SIG-M5 (cell line): ENCODE measurements around the gene EMILIN3.

Experiments
- DNase-seq: peaks from one replicate; lab custom pipeline; 2025; lab: John Stamatoyannopoulos, UW

Gene EMILIN3

GRCh38 chr20:41392295-41392694 is 25.7 kb upstream of the EMILIN3 start:
- no peak for DNase-seq

DNA sequence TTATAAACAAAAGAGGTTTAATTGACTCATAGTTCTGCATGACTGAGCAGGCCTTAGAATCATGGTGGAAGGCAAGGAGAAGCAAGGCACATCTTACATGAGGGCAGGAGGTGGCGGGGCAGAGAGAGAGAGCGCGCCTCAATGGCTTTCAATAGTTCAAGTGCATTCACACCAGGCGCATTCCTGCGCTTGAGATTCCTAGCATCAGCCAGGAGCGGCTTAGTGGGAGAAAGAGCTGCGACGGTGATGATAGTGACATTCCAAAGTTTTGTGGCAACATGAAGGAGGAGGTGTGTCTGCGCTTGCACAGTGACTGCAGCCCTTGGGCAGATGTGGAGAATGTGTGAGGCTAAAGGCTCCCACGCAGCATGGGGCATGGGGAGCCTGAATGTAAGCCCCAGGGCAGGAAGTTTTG is 25.0 kb upstream of the EMILIN3 start:
- no peak for DNase-seq

- DNase-seq: no peak
Observed at GRCh38 chr20:41390889-41391288, 24.3 kb upstream of the EMILIN3 start.

GRCh38 chr20:41387444-41387851 is 20.8 kb upstream of the EMILIN3 start:
- DNase-seq: no peak

DNA sequence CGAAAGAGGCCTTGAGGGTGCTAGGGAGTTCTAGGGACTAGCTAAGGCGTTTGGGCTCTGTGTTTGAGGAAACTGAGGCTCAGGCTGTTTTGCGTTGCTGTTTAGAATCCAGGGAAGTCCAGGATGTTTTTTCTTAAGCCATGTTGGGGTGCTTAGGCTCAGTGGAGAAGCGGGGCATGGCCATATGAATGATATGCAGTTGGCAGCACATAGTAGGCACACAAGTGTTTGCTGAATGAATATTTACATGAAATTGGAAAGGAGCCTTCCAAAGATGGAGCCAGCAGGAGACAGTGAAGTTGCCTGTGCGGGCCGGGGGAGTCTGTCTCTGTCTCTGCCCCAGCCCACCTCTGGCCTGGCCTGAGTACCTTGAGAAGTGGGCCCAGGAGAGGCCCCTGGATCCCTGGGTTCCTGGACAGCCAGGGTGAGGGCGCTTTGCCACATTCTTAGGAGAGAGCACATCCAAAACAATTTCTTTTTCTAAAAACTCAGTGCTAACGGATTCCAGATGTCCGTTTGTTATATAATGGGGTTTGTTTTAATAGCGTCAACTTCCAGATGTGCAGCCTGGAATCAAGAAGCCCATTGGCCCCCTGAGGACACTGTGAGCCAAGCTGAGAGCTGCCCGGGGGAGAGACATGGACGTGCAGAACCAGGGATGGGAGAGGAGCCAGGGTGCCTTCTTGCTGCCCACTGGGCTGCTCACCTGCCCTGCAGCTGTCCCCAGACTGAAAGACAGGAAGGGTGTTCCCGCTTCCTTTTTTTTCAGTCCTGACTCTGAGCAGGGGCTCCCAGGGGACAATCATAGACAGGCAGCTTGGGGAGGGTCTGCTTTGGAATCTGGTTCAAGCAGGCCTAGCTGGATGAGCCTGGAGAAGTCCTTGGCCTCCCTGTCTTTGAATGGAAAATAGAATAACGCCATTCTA is 20.1 kb upstream of the EMILIN3 start:
- DNase-seq: no peak

DNA sequence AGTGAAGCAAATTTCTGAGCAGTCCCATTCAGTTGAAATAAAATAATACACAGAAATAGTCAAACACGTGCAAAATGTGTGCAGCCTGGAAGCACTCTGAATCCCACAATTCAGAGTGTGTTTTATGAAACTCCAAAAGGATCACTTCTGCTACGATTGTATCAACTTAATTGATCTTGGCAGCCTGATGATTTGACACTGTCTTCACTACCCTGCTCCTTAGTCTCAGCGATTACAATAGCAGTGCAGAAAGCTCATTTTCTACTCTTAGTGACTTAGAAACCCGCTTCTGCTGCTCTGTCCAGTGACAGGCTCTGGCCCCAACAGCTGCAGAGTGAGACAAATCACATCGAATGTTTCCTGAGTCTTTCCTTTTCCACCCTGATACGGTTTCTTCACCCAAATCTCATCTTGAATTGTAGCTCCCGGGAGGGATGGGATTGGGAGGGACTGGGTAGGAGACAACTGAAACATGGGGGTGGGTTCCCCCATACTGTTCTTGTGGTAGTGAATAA is 16.2 kb upstream of the EMILIN3 start:
- no peak for DNase-seq

GRCh38 chr20:41380551-41381193 is 14.1 kb upstream of the EMILIN3 start:
- no peak for DNase-seq

DNA sequence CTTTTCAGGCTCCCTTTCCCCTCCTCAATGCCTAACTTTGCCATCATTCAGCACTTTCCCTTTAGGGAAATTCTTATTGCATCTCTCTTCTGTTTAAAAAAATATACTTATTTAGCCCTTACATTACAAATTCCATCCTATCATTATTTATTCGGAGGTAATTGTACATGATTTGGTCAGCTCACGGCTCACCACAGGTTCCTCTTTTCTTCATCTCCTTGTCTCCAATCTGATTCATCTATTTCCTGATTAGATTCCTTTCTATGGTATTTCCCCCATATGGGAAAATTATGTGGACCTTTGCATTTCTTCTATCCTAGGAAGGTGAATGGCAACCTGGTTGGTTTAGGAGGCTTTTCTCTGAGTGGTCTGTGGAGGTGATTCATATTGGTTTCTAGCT is 12.9 kb upstream of the EMILIN3 start:
- DNase-seq: no peak

DNA sequence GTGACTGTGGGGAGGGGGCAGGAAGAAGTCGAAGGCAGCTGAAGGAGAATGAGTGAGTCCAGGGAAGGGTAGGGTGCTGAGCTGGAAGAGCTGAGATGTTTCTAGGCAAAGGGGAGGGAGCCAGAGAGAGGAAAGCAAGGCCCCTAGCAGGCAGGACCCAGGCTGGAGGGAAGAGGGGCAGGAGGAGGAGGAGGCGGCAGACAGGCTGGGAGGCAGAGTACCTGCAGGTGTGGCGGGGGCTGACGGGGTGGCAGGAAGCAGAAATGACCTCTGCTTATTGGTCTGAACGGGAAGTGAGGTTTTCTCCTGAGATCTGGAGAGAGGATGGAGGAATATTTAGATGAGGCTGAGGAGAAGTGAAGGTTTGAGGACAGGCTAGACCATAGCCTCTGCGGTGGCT is 10.7 kb upstream of the EMILIN3 start:
- no peak for DNase-seq

GRCh38 chr20:41376349-41376748 is 9.7 kb upstream of the EMILIN3 start:
- DNase-seq: no peak

GRCh38 chr20:41375846-41376245 is 9.2 kb upstream of the EMILIN3 start:
- no peak for DNase-seq

- DNase-seq: no peak
Observed at GRCh38 chr20:41373931-41374920, 7.6 kb upstream of the EMILIN3 start.

DNA sequence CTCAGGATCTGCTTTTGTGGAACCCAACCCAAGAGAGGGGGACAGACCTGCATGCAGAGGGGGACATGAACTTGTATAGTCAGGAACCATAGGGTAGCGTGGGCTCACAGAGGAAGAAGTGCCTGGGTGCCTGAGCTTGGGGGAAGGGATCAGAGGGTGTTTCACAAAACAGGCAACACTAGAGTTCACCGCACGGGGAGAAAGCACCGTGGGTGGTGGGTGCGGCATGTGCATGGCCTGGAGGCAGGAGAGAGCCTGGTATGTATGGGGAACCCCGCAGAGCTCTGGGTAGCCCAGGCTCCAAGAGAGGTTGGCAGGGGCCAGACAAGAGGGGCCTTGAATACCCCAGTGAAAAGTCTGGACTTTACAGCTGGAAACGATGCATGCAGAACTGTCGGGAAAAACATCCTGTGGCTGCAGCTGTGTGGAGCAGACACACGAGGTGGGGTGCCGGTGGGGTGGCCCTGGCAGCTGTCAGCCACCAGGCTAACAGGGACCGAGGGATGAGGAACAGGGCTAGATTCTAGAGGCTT is 6.7 kb upstream of the EMILIN3 start:
- DNase-seq: no peak

- DNase-seq: no peak
Observed at GRCh38 chr20:41371371-41371770, 4.8 kb upstream of the EMILIN3 start.

DNA sequence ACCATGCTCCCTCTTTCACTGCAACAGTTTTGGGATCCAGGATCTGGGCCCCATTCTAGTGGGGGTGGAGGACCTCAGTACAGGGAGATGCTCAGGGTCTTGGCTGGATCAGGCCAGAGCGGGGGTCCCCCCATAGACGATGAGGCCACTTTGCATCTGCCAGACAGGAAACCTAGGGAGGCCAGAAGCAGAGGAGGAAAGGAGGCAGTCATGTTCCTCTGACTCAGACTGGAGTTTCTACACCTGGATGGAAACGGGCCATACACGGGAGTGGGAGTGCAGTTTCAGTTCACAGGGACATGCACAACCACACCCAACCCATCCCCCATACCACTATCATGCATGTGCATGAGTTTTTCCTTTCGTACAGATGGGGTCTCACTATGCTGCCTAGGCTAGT is 3.6 kb upstream of the EMILIN3 start:
- no peak for DNase-seq

GRCh38 chr20:41369673-41370072 is 3.1 kb upstream of the EMILIN3 start:
- no peak for DNase-seq

DNA sequence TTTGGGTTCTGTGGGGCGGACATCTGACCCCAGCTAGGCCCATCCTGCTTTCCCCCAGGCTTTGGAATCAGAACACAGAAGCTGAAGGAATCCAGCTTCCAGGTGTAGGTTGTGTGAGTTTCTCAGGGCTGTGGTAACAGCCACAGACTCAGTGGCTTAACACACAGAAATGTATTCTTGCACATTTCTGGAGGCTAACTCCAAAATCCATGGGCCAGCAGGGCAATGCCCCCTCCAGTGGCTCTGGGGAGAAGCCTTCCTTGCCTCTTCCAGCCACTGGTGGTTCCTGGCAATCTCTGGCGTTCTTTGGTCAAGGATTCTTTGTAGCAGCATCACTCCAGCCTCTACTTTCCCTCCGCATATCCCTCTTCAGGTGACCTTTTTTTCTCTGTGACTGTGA is 1.3 kb upstream of the EMILIN3 start:
- no peak for DNase-seq

DNA sequence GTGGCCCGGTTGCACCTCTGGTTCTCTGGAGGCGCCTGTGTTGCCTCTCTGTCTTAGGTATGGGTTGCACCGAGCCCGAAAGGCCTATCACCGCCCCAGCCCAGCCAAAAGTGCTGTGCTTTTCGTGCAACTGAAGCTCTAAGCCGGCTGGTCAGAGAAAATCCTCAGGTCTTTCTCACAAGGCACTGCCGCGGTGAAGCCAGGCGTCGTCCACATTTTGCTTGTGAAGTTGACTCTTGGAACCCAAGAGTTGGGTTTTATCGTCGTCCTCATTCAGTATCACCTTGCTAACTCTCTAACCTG is 726 bp upstream of the EMILIN3 start:
- no peak for DNase-seq

- DNase-seq: no peak
Observed at GRCh38 chr20:41365777-41366545, 657 bp downstream of the EMILIN3 start.

DNA sequence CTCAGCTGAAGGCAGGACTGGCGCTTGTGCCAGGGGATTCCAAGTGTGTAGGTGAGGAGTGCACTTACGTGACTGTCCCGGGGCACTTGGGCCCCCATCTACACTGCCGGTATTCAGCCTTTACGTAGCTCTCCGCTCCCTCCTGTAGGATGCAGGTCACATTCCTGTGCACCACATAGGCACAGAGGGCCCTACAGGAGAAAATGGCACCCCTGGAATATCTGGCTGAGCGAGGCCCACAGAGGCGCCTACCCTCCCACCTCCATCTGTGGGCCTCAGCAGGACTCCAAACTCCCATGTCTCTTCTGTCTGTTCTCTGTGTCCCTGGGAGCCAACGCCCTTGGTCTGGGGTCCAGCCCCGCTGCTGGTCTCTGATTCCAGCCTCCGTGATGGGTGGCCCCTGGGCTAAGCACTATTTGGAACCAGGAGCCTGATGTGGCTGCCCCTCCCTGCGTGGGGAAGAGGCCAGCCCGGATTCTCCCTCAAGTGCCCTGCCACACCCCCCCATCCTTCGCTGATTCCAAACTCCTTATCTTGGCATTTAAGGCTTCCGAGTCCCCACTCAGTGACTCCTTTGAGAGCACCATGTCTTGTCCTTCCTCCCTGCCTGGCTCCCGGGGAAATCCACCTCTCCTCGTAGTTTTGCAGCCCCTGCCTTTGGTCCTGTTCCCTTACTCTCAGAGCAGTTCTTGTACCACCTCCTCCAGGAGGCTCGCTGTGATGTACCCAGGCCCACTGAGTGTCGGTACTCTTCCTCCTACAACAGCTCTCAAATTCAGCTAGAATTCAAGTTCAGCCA is 1.5 kb downstream of the EMILIN3 start:
- no peak for DNase-seq
